Erythroblast (primary cell): ENCODE data around the gene CENATAC.
"Not testable (repeated sequence)": the region's sequence is repeated elsewhere in the genome, so short reads cannot be mapped to it uniquely, and the experiment has no call there.

Experiments
- GATA1 ChIP-seq: IDR thresholded peaks from 2 replicates; pipeline ENCODE4 v1.6.1; 2011; ENCODE audit warnings: low read depth, mild to moderate bottlenecking, control low read depth, low read length, moderate library complexity
- POLR2A ChIP-seq: IDR thresholded peaks from 2 replicates; pipeline ENCODE4 v1.6.1; 2011; ENCODE audit warnings: mild to moderate bottlenecking, low read length

DNA sequence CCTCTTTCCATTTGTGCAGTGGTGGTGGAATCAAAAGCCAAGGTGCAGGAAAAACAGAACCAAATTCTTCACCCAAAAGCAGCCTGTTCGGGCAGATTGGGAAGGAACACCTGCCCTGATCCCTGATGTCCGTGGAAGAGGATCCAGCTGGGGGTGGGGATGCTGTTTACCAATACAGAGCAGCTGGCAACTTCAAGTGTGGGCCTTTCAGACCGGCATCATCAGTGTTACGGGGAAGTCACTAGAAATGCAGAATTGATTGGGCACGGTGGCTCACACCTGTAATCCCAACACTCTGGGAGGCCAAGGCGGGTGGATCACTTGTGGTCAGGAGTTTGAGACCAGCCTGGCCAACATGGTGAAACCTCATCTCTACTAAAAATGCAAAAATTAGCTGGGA is 44.0 kb upstream of the CENATAC start:
- not testable (repeated sequence) for TF ChIP-seq POLR2A, GATA1
